Smooth muscle cell (in vitro differentiated cells): ENCODE results near the gene UNC13A. TPM values are rescaled to one million over a fixed set of nuclear protein-coding genes. Genes with fewer than 3 reads are reported as not detected.

Source experiments
- DNase-seq: peaks from one replicate; lab custom pipeline; 2025; ENCODE audit not compliant: unreplicated experiment; lab: John Stamatoyannopoulos, UW
- H2AFZ ChIP-seq: fragments of 200-600 bp; sonication (generic); 2 replicates; pipeline ENCODE4 v1.6.0; 2016; ENCODE audit warnings: antibody characterized with exemption, low read depth, mild to moderate bottlenecking
- H3F3A ChIP-seq: fragments of 200-600 bp; sonication (generic); 2 replicates; pipeline ENCODE4 v1.6.0; 2017; ENCODE audit warnings: antibody characterized with exemption, low read depth
- H3K27ac ChIP-seq: fragments of 200-600 bp; sonication (generic); 2 replicates; pipeline ENCODE4 v1.5.1; 2016; ENCODE audit warnings: low read depth, mild to moderate bottlenecking
- H3K27me3 ChIP-seq: fragments of 200-600 bp; sonication (generic); 2 replicates; pipeline ENCODE4 v1.6.1; 2016; ENCODE audit warnings: low read depth, mild to moderate bottlenecking
- H3K36me3 ChIP-seq: fragments of 200-600 bp; sonication (generic); 2 replicates; pipeline ENCODE4 v1.5.1; 2016; ENCODE audit warnings: low read depth
- H3K4me1 ChIP-seq: fragments of 200-600 bp; sonication (generic); 2 replicates; pipeline ENCODE4 v1.5.1; 2016; ENCODE audit warnings: low read depth
- H3K4me2 ChIP-seq: fragments of 200-600 bp; sonication (generic); 2 replicates; pipeline ENCODE4 v1.6.0; 2016; ENCODE audit warnings: mild to moderate bottlenecking
- H3K4me3 ChIP-seq: fragments of 200-600 bp; sonication (generic); 2 replicates; pipeline ENCODE4 v1.5.1; 2016; ENCODE audit warnings: mild to moderate bottlenecking
- H3K79me2 ChIP-seq: fragments of 200-600 bp; sonication (generic); 2 replicates; pipeline ENCODE4 v1.6.0; 2016; ENCODE audit warnings: low read depth, mild to moderate bottlenecking
- H3K9ac ChIP-seq: fragments of 200-600 bp; sonication (generic); 2 replicates; pipeline ENCODE4 v1.6.0; 2016; ENCODE audit warnings: low read depth
- H3K9me3 ChIP-seq: fragments of 200-600 bp; sonication (generic); replicated peaks from 2 replicates; pipeline ENCODE4 v1.5.1; 2016; ENCODE audit warnings: low read depth
- H4K20me1 ChIP-seq: fragments of 200-600 bp; sonication (generic); 2 replicates; pipeline ENCODE4 v1.6.0; 2016; ENCODE audit warnings: low read depth
- WGBS: methylation state at CpG from one replicate; pipeline ENCODE4 v1.1.7; 2016; ENCODE audit warnings: low lambda C conversion rate; 5-methylcytosine and 5-hydroxymethylcytosine counted together
- polyA plus RNA-seq: library from polyadenylated mRNA; unstranded; fragments of >200 nt; fragmentation: Nextera tagmentation; extraction: Ambion mirVana; gene quantifications from 2 replicates; pipeline ENCODE4 v1.2.1, GENCODE V29; 2016
- total RNA-seq: library from RNA; depleted of rRNA; stranded (reverse); fragments of >200 nt; gene quantifications from 2 replicates; pipeline ENCODE4 v1.2.3, GENCODE V29; 2014
- TF ChIP-seq, protein P1 (sequence below): fragments of 200-600 bp; sonication (generic); IDR thresholded peaks from 2 replicates; pipeline ENCODE4 v1.5.1; 2017; ENCODE audit warnings: borderline replicate concordance, mild to moderate bottlenecking, antibody characterized with exemption; ENCODE audit not compliant: insufficient read depth, poor library complexity, severe bottlenecking

The UNC13A gene
- total and polyA plus RNA-seq, 2 experiments from 2014 or later = 0.21 to 2.1 TPM

DNA sequence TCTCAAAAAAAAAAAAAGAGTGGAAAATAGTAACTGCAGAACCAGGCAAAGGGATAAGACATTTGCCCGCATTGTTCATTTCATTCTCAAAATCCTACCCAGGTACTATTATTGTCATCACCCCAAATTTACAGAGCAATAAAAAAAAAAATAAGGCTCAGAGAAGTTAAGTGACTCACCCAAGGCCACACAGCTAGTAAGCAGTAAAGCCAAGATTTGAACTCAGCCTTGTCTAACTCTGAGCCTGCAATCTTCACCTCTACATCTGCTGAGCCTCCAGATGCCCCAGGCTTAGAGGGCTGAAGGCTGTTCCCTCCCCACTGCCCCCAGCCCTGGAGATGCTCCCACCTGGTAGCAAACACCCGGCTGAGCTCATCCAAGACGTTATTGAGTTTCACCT lies 61.0 kb downstream of the UNC13A start:
- no peak overlapping the region for H2AFZ ChIP-seq
- no peak overlapping the region for H3K27ac ChIP-seq
- no peak for DNase-seq
- H4K20me1 ChIP-seq = no peaks in the 10 kb centered on the region
- no peaks in the 10 kb centered on the region for H3K79me2 ChIP-seq
- no peaks in the 10 kb centered on the region for H3K4me1 ChIP-seq
- H3K9ac ChIP-seq = no peak overlapping the region
- H3F3A ChIP-seq = no peaks in the 10 kb centered on the region
- WGBS = 98% methylated on average over 3 of the region's 3 CpGs
- no peak overlapping the region for H3K4me2 ChIP-seq
- H3K36me3 ChIP-seq = no peaks in the 10 kb centered on the region
- no peaks in the 10 kb centered on the region for H3K9me3 ChIP-seq
- no peaks in the 10 kb centered on the region for H3K27me3 ChIP-seq
- no peak overlapping the region for H3K4me3 ChIP-seq
- TF ChIP-seq, protein P1, sequence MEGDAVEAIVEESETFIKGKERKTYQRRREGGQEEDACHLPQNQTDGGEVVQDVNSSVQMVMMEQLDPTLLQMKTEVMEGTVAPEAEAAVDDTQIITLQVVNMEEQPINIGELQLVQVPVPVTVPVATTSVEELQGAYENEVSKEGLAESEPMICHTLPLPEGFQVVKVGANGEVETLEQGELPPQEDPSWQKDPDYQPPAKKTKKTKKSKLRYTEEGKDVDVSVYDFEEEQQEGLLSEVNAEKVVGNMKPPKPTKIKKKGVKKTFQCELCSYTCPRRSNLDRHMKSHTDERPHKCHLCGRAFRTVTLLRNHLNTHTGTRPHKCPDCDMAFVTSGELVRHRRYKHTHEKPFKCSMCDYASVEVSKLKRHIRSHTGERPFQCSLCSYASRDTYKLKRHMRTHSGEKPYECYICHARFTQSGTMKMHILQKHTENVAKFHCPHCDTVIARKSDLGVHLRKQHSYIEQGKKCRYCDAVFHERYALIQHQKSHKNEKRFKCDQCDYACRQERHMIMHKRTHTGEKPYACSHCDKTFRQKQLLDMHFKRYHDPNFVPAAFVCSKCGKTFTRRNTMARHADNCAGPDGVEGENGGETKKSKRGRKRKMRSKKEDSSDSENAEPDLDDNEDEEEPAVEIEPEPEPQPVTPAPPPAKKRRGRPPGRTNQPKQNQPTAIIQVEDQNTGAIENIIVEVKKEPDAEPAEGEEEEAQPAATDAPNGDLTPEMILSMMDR = no peak

DNA sequence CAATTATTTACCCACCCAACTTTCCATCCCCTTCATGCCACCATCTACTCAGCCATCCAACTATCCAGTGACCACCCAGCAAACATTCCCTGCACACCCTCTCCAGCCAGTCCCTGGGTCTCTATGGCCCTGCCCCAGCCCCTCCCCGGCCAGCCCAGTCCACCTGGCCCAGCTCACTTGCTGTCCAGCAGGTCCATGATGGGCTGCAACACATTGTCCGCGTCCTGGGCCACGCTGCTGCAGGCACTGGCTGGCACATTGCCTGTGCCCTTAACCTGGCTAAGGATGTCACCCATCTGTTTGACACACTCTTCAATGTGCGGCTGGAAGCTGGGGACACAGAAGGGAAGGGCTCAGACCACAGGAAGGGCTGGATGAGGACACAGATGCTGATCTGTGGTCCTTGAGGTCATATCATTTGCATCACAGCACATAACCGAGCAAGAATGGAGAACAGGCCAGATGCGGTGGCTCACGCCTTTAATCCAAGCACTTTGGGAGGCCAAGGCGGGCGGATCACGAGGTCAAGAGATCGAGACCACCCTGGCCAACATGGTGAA lies 61.6 kb downstream of the UNC13A start:
- TF ChIP-seq, protein P1 = no peak
- Histone ChIP-seq H3K27me3 (no peaks in the 10 kb centered on the region), H4K20me1 (no peaks in the 10 kb centered on the region), H3K79me2 (no peaks in the 10 kb centered on the region), H3K9ac (no peak overlapping the region), H3K4me2 (no peak overlapping the region), H2AFZ (no peak overlapping the region), H3K4me3 (no peak overlapping the region), H3K36me3 (no peaks in the 10 kb centered on the region), H3F3A (no peaks in the 10 kb centered on the region), H3K27ac (no peak overlapping the region), H3K4me1 (no peaks in the 10 kb centered on the region), H3K9me3 (no peaks in the 10 kb centered on the region)
- 94% methylated on average over 12 of the region's 12 CpGs for WGBS
- DNase-seq = no peak

DNA sequence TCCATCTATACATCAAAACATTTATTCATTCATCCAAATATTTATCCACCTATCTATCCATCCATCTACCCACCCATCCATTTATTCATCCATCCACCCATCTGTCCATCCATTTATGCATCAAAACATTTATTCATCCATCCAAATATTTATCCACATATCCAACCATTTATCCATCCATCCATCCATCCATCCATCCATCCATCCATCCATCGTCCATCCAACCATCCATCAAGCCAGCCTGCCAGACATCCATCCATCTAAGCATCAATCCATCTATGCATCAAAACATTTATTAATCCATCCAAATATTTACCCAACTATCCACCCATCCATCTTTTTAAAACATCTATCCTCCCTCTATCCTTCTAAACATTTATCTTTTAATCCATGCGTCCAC lies 62.2 kb downstream of the UNC13A start:
- no peaks in the 10 kb centered on the region for H3K36me3 ChIP-seq
- H3K4me2 ChIP-seq = no peak overlapping the region
- no peak for DNase-seq
- H3K79me2 ChIP-seq = no peaks in the 10 kb centered on the region
- H3K9ac ChIP-seq = no peak overlapping the region
- no peaks in the 10 kb centered on the region for H3K9me3 ChIP-seq
- H3K4me3 ChIP-seq = no peak overlapping the region
- WGBS = 92% methylated on average over 2 of the region's 2 CpGs
- H3K27ac ChIP-seq = no peak overlapping the region
- H3K4me1 ChIP-seq = no peaks in the 10 kb centered on the region
- TF ChIP-seq, protein P1 = no peak
- no peaks in the 10 kb centered on the region for H3K27me3 ChIP-seq
- H3F3A ChIP-seq = no peaks in the 10 kb centered on the region
- H4K20me1 ChIP-seq = no peaks in the 10 kb centered on the region
- H2AFZ ChIP-seq = no peak overlapping the region

DNA sequence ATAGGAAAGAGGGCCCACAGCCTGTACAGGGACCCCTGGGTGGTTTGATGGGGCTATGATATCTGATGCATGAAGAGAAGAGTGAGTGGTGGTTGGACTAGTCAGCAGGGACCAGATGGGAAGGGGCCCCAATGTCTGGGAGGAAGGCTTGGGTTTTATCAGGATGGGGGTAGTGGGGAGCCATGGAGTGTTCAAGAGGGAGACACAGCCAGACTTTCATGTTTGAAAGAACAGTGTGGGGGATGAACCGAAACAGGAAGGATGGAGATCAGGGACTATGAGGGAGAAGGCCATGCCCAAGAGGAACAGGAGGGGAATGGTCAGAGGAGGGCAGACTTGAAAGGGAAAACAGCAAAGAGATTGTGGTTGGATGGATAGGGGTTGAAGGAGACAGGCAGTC lies 63.1 kb downstream of the UNC13A start:
- WGBS = 93% methylated on average over 1 of the region's 1 CpG
- TF ChIP-seq, protein P1 = no peak

More for the DNA sequence above, 63.1 kb downstream of the UNC13A start:
- Histone ChIP-seq H3K4me1 (no peaks in the 10 kb centered on the region), H3K36me3 (no peaks in the 10 kb centered on the region), H3K79me2 (no peaks in the 10 kb centered on the region), H3F3A (no peaks in the 10 kb centered on the region), H3K9ac (no peak overlapping the region), H3K4me2 (no peak overlapping the region), H3K4me3 (no peak overlapping the region), H4K20me1 (no peaks in the 10 kb centered on the region), H2AFZ (no peak overlapping the region), H3K27me3 (no peaks in the 10 kb centered on the region), H3K9me3 (no peaks in the 10 kb centered on the region), H3K27ac (no peak overlapping the region)
- no peak for DNase-seq
